Mesendoderm (in vitro differentiated cells): Measurements from ENCODE around the gene TRIM10.

Experiments used
- DNase-seq: peaks from one replicate; pipeline ENCODE4 v3.0.0; 2013
- H2AK5ac ChIP-seq: 2 replicates; pipeline ENCODE4 v1.6.1; 2013; ENCODE audit warnings: low read length, inconsistent platforms
- H2BK120ac ChIP-seq: 2 replicates; pipeline ENCODE4 v1.6.1; 2013; ENCODE audit warnings: low read depth, mild to moderate bottlenecking, low read length, moderate library complexity, mixed read lengths
- H2BK15ac ChIP-seq: replicated peaks from 2 replicates; pipeline ENCODE4 v1.6.1; 2013; ENCODE audit warnings: low read depth, mild to moderate bottlenecking, moderate library complexity
- H2BK5ac ChIP-seq: 2 replicates; pipeline ENCODE4 v1.6.1; 2013; ENCODE audit warnings: low read length, inconsistent platforms
- H3K18ac ChIP-seq: 2 replicates; pipeline ENCODE4 v1.6.1; 2013; ENCODE audit warnings: mild to moderate bottlenecking, low read length, mixed read lengths
- H3K23ac ChIP-seq: one replicate; pipeline ENCODE4 v1.6.1; 2013; ENCODE audit warnings: low read length
- H3K27ac ChIP-seq: 2 replicates; pipeline ENCODE4 v1.5.1; 2013; ENCODE audit warnings: low read depth, mild to moderate bottlenecking, inconsistent platforms, low read length, moderate library complexity
- H3K27me3 ChIP-seq: 2 replicates; pipeline ENCODE4 v1.6.1; 2013; ENCODE audit warnings: low read length, control low read depth, mild to moderate bottlenecking, inconsistent platforms; ENCODE audit not compliant: insufficient read depth, poor library complexity
- H3K36me3 ChIP-seq: 2 replicates; pipeline ENCODE4 v1.6.1; 2013; ENCODE audit warnings: low read length, inconsistent platforms; ENCODE audit not compliant: control insufficient read depth, insufficient read depth
- H3K4ac ChIP-seq: one replicate; pipeline ENCODE4 v1.6.1; 2013; ENCODE audit warnings: low read depth, mild to moderate bottlenecking, low read length, moderate library complexity
- H3K4me1 ChIP-seq: 2 replicates; pipeline ENCODE4 v1.6.1; 2013; ENCODE audit warnings: low read depth, low read length, inconsistent platforms; ENCODE audit not compliant: control insufficient read depth
- H3K4me2 ChIP-seq: 2 replicates; pipeline ENCODE4 v1.6.1; 2013; ENCODE audit warnings: low read length
- H3K4me3 ChIP-seq: 2 replicates; pipeline ENCODE4 v1.5.1; 2013; ENCODE audit warnings: mild to moderate bottlenecking, low read length
- H3K56ac ChIP-seq: one replicate; pipeline ENCODE4 v1.6.1; 2013; ENCODE audit warnings: low read length
- H3K79me1 ChIP-seq: 2 replicates; pipeline ENCODE4 v1.6.1; 2013; ENCODE audit warnings: low read length, inconsistent platforms
- H3K79me2 ChIP-seq: 2 replicates; pipeline ENCODE4 v1.6.1; 2013; ENCODE audit warnings: mild to moderate bottlenecking, low read length; ENCODE audit not compliant: control insufficient read depth, insufficient read depth
- H3K9ac ChIP-seq: 2 replicates; pipeline ENCODE4 v1.6.1; 2013; ENCODE audit warnings: low read length, inconsistent platforms
- H4K5ac ChIP-seq: one replicate; pipeline ENCODE4 v1.6.1; 2013; ENCODE audit warnings: low read length
- H4K8ac ChIP-seq: one replicate; pipeline ENCODE4 v1.6.1; 2013; ENCODE audit warnings: low read depth, mild to moderate bottlenecking, control low read depth, low read length, moderate library complexity
- WGBS: extraction: QIAGEN DNeasy Blood & Tissue Kit; methylation state at CpG from one replicate; pipeline ENCODE4 v1.1.7; 2013; ENCODE audit warnings: low lambda C conversion rate, missing lambda C conversion rate; ENCODE audit not compliant: insufficient coverage; ENCODE audit errors: extremely low coverage; 5-methylcytosine and 5-hydroxymethylcytosine counted together

TRIM10 gene

GRCh38 chr6:30113841-30114240 lies 47.2 kb downstream of the TRIM10 start:
- Histone ChIP-seq H2BK120ac (no peak overlapping the region), H3K4me3 (no peak overlapping the region), H3K4me2 (no peak overlapping the region), H3K36me3 (no peaks in the 10 kb centered on the region), H3K4ac (no peak overlapping the region), H4K5ac (no peak overlapping the region), H3K9ac (no peak overlapping the region), H3K18ac (no peak overlapping the region), H3K4me1 (no peaks in the 10 kb centered on the region), H2AK5ac (no peak overlapping the region), H3K27me3 (peaks cover 2% of the 10 kb centered on the region), H4K8ac (no peak overlapping the region), H3K79me1 (no peaks in the 10 kb centered on the region), H3K56ac (no peak overlapping the region), H2BK5ac (no peak overlapping the region), H3K79me2 (no peaks in the 10 kb centered on the region), H2BK15ac (no peak overlapping the region), H3K27ac (no peak overlapping the region), H3K23ac (no peak overlapping the region)
- no CpG with 5 or more reads among the region's 1 CpG for WGBS
- no peak for DNase-seq

GRCh38 chr6:30113003-30113759 lies 47.8 kb downstream of the TRIM10 start, which contains the start of gene TRIM31:
Gene TRIM31 (minus strand): TSS chr6:30113090. CDS start chr6:30112805, 285 bp downstream.
- no peak within 1 kb of the TSS for H3K4me2 ChIP-seq
- no peak within 1 kb of the TSS for H3K4me3 ChIP-seq
- no peak within 1 kb of the TSS for H3K4ac ChIP-seq
- no peak within 1 kb of the TSS for H3K27ac ChIP-seq
- no peak within 1 kb of the TSS for H4K8ac ChIP-seq
- no peak within 1 kb of the TSS for H3K23ac ChIP-seq
- H3K27me3 ChIP-seq = peaks cover 2% of the 10 kb centered on the region
- no peaks in the 10 kb centered on the region for H3K36me3 ChIP-seq
- H3K9ac ChIP-seq = no peak within 1 kb of the TSS
- H3K56ac ChIP-seq = no peak within 1 kb of the TSS
- no peaks in the 10 kb centered on the region for H3K79me1 ChIP-seq
- no peak within 1 kb of the TSS for H2BK120ac ChIP-seq
- no peak within 1 kb of the TSS for H2AK5ac ChIP-seq
- no peak within 1 kb of the TSS for H2BK5ac ChIP-seq
- no peak within 1 kb of the TSS for H4K5ac ChIP-seq
- H3K4me1 ChIP-seq = no peaks in the 10 kb centered on the region
- no peak within 1 kb of the TSS for H2BK15ac ChIP-seq
- no peak within 1 kb of the TSS for H3K18ac ChIP-seq
- 100% methylated on average over 1 of the region's 3 CpGs for WGBS
- no peak for DNase-seq
- no peaks in the 10 kb centered on the region for H3K79me2 ChIP-seq

DNA sequence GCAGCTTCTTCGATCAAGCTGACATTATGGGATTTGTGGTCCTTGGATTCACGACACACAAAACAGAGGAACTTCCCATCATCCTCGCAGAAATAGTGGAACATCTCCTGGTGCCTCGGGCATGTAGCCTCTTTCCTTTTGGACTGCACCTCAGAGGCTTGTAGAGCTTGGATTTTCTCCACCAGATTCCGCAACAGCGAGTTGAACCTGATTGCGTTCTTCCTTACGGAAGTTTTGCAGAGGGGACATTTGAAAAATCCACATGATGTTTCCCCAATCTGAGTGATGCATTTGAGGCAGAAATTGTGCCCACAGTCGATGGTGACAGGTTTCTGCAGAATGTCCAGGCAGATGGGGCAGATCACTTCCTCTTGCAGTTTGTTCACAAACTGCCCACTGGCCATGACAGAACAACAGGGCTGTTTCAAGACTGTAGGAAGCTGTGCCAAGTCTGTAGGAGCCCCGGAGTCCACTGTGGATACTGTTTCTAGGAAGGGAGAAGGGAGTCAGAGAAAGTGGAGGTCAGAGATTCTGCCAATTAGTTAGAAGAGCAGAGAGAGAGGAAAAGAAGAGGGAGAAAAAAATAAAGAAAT lies 48.5 kb downstream of the TRIM10 start:
- Histone ChIP-seq H3K27ac (no peak overlapping the region), H4K5ac (no peak overlapping the region), H4K8ac (no peak overlapping the region), H3K27me3 (peaks cover 2% of the 10 kb centered on the region), H3K4me1 (no peaks in the 10 kb centered on the region), H3K56ac (no peak overlapping the region), H3K79me1 (no peaks in the 10 kb centered on the region), H3K9ac (no peak overlapping the region), H3K79me2 (no peaks in the 10 kb centered on the region), H3K18ac (no peak overlapping the region), H3K36me3 (no peaks in the 10 kb centered on the region), H2BK120ac (no peak overlapping the region), H2AK5ac (no peak overlapping the region), H2BK15ac (no peak overlapping the region), H3K4me2 (no peak overlapping the region), H3K4me3 (no peak overlapping the region), H3K4ac (no peak overlapping the region), H2BK5ac (no peak overlapping the region), H3K23ac (no peak overlapping the region)
- no CpG with 5 or more reads among the region's 10 CpGs for WGBS
- no peak for DNase-seq

GRCh38 chr6:30111266-30111856 lies 49.6 kb downstream of the TRIM10 start:
- Histone ChIP-seq H3K23ac (no peak overlapping the region), H3K4me3 (no peak overlapping the region), H4K5ac (no peak overlapping the region), H3K18ac (no peak overlapping the region), H3K4me2 (no peak overlapping the region), H4K8ac (no peak overlapping the region), H2BK120ac (no peak overlapping the region), H3K4me1 (no peaks in the 10 kb centered on the region), H3K27ac (no peak overlapping the region), H3K79me2 (no peaks in the 10 kb centered on the region), H3K56ac (no peak overlapping the region), H3K9ac (no peak overlapping the region), H3K4ac (no peak overlapping the region), H3K36me3 (no peaks in the 10 kb centered on the region), H2BK5ac (no peak overlapping the region), H2AK5ac (no peak overlapping the region), H3K27me3 (peaks cover 2% of the 10 kb centered on the region), H2BK15ac (no peak overlapping the region), H3K79me1 (no peaks in the 10 kb centered on the region)
- no CpG with 5 or more reads among the region's 27 CpGs for WGBS
- DNase-seq = no peak

- Histone ChIP-seq H3K27me3 (peaks cover 24% of the 10 kb centered on the region), H3K79me2 (no peaks in the 10 kb centered on the region), H3K4me1 (no peaks in the 10 kb centered on the region), H3K23ac (no peak overlapping the region), H3K79me1 (no peaks in the 10 kb centered on the region), H3K9ac (no peak overlapping the region), H3K27ac (no peak overlapping the region), H3K56ac (no peak overlapping the region), H3K18ac (no peak overlapping the region), H2BK15ac (no peak overlapping the region), H3K4me3 (no peak overlapping the region), H3K4ac (no peak overlapping the region), H2BK5ac (no peak overlapping the region), H4K5ac (no peak overlapping the region), H3K36me3 (no peaks in the 10 kb centered on the region), H2BK120ac (no peak overlapping the region), H2AK5ac (no peak overlapping the region), H3K4me2 (no peak overlapping the region), H4K8ac (no peak overlapping the region)
- no peak for DNase-seq
- no CpG with 5 or more reads among the region's 2 CpGs for WGBS
Observed at GRCh38 chr6:30104661-30105060, 56.4 kb downstream of the TRIM10 start.
